Hair follicular keratinocyte (primary cell): Measurements from ENCODE around the gene CAPZA3. TPM values are rescaled to one million over a fixed set of nuclear protein-coding genes. Genes with fewer than 3 reads are reported as not detected.

Experiments used
- total RNA-seq: library from RNA; depleted of rRNA; stranded (reverse); fragments of >200 nt; gene quantifications from 2 replicates; pipeline ENCODE4 v1.2.3, GENCODE V29; 2015

The CAPZA3 gene
- not detected in 2 replicates for total RNA-seq

DNA sequence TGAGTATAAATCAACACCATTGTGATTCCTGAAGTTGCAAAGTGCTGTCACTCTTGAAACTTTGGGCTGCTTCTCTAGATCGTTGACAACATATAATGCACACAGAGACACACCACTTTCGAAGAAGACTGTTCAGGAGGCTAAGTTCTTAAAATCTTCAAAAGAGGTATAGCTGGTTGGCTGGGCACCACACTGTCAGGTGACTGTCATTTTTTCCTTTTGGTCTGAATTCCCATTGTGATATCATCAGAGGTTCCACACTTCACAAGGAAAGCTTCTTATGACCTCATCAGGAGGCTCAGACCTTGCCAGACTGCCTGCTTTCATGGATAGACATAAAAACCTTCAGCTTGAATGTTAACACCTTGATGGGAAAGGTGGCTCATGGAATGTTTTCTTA is at the start of gene CAPZA3, which contains the start of gene PLCZ1:
Gene CAPZA3, plus strand, starts transcription at position 301 of the 400 bp plus-strand sequence. CDS start 150 bp downstream, outside the sequence.
Gene PLCZ1, minus strand, starts transcription at position 194 of the 400 bp plus-strand sequence. CDS start 641 bp downstream, outside the sequence.

Other genes with a start within 250 kb of the CAPZA3 start
- gene PLCZ1, start 107 bp upstream of the CAPZA3 start, total RNA-seq = not detected in 2 replicates